K562 (cell line): ENCODE measurements around the gene MTARC2. TPM values are rescaled to one million over a fixed set of nuclear protein-coding genes. Genes with fewer than 3 reads are reported as not detected.

Source experiments
- ATAC-seq: fragments of 200-7000 bp; cut with Tn5 transposase; 3 replicates; pipeline ENCODE4 v1.9.1; 2020; ENCODE audit warnings: moderate library complexity
- BruUV-seq: library from RNA; stranded (reverse); fragments of 400-500 nt; replicated peaks from 2 replicates; lab custom pipeline; 2021; lab: Mats Ljungman, UMichigan
- CTCF ChIA-PET: fragments of 300-600 bp; formaldehyde crosslinking; extraction: SDS; loops from one replicate; lab custom pipeline; 2021; ENCODE audit warnings: low intra/inter-chr PET ratio; lab: Yijun Ruan, JAX
- POLR2A ChIA-PET: fragments of 300-600, 350-650 bp; sonication (Branson Sonifier 250); formaldehyde crosslinking; extraction: SDS; loops from one replicate; lab custom pipeline; 2021; ENCODE audit warnings: antibody characterized with exemption, inconsistent platforms; lab: Yijun Ruan, JAX
- DNase-seq, 4 experiments: peaks; one replicate each; pipeline versions ENCODE4 v3.0.0 to v3.0.0-alpha.2; 2011 to 2018; ENCODE audit warnings: low spot score in 3 of 4, mixed read lengths in 3 of 4; ENCODE audit errors: extremely low read depth in 1 of 4
- FAIRE-seq: peaks from 2 replicates; lab custom pipeline; 2011; peaks lifted over from hg19 to GRCh38; lab: Jason Lieb, UNC
- H2AFZ ChIP-seq: 2 replicates; pipeline ENCODE4 v1.6.0; 2011; ENCODE audit warnings: low read depth, low read length, control low read depth, inconsistent platforms
- H3K27ac ChIP-seq: fragments of 200-600 bp; 3 replicates; pipeline ENCODE4 v1.8.0; 2011; ENCODE audit warnings: low read depth, mild to moderate bottlenecking, control low read depth, inconsistent platforms, low read length, moderate library complexity, mixed read lengths; ENCODE audit errors: extremely low read depth
- H3K27me3 ChIP-seq, 2 experiments: fragments of 300-600 bp in 1 of 2; 2 replicates in 1 of 2; 3 replicates in 1 of 2; pipeline versions ENCODE4 v1.6.0 to v1.8.0; 2011; ENCODE audit warnings: inconsistent platforms in 2 of 2, low read length in 2 of 2, mild to moderate bottlenecking in 1 of 2, mixed read lengths in 1 of 2, moderate library complexity in 1 of 2; ENCODE audit not compliant: control insufficient read depth in 2 of 2, insufficient read depth in 2 of 2
- H3K36me3 ChIP-seq: fragments of 300-600 bp; 3 replicates; pipeline ENCODE4 v1.8.0; 2011; ENCODE audit warnings: mild to moderate bottlenecking, low read length, inconsistent platforms; ENCODE audit not compliant: control insufficient read depth, insufficient read depth
- H3K4me1 ChIP-seq, 2 experiments: fragments of 200-600 bp in 1 of 2; replicated peaks in 1 of 2; 2 replicates in 1 of 2; 3 replicates in 1 of 2; pipeline versions ENCODE4 v1.5.1 to v1.8.0; 2011; ENCODE audit warnings: inconsistent platforms in 2 of 2, low read length in 2 of 2, mild to moderate bottlenecking in 1 of 2, mixed read lengths in 1 of 2, moderate library complexity in 1 of 2; ENCODE audit not compliant: control insufficient read depth in 2 of 2, insufficient read depth in 2 of 2
- H3K4me2 ChIP-seq: 2 replicates; pipeline ENCODE4 v1.6.1; 2011; ENCODE audit warnings: low read length, control low read depth, inconsistent platforms, mixed read lengths; ENCODE audit not compliant: insufficient read depth
- H3K4me3 ChIP-seq: fragments of 200-600 bp; sonication (generic), shearing (Covaris generic); 2 replicates; pipeline ENCODE4 v1.5.1; 2016; ENCODE audit warnings: control low read depth, inconsistent platforms
- H3K79me2 ChIP-seq: fragments of 200-600 bp; 3 replicates; pipeline ENCODE4 v1.8.0; 2011; ENCODE audit warnings: low read length, inconsistent platforms; ENCODE audit not compliant: control insufficient read depth, insufficient read depth
- H3K9ac ChIP-seq, 2 experiments: 2 replicates each; pipeline versions ENCODE4 v1.6.0 to v1.6.1; 2011; ENCODE audit warnings: low read depth in 2 of 2, low read length in 2 of 2, control low read depth in 1 of 2, inconsistent platforms in 1 of 2, mild to moderate bottlenecking in 1 of 2, mixed read lengths in 1 of 2; ENCODE audit not compliant: insufficient read depth in 1 of 2
- H3K9me1 ChIP-seq: one replicate; pipeline ENCODE4 v1.6.0; 2011; ENCODE audit warnings: inconsistent platforms, mild to moderate bottlenecking, low read length, moderate library complexity; ENCODE audit not compliant: control insufficient read depth, insufficient read depth
- H3K9me3 ChIP-seq: replicated peaks from 2 replicates; pipeline ENCODE4 v1.5.1; 2011; ENCODE audit warnings: low read depth, low read length, inconsistent platforms; ENCODE audit not compliant: control insufficient read depth, insufficient read depth
- H4K20me1 ChIP-seq: replicated peaks from 2 replicates; pipeline ENCODE4 v1.6.1; 2011; ENCODE audit warnings: low read length, inconsistent platforms, mixed read lengths; ENCODE audit not compliant: control insufficient read depth, insufficient read depth
- CBX5 ChIP-seq: IDR thresholded peaks from 2 replicates; pipeline ENCODE4 v1.6.1; 2014; ENCODE audit warnings: low read depth, borderline replicate concordance
- CCNT2 ChIP-seq: IDR thresholded peaks from 2 replicates; pipeline ENCODE4 v1.6.1; 2011; ENCODE audit warnings: borderline replicate concordance, low read depth, mild to moderate bottlenecking, moderate library complexity, mixed read lengths, low read length; ENCODE audit not compliant: insufficient read length; ENCODE audit errors: extremely low read depth
- EP400 ChIP-seq: fragments of 450-650 bp; IDR thresholded peaks from 2 replicates; pipeline ENCODE4 v1.6.1; 2017; ENCODE audit warnings: antibody characterized with exemption, mild to moderate bottlenecking, moderate library complexity
- EWSR1 ChIP-seq: fragments of 450-650 bp; IDR thresholded peaks from 2 replicates; pipeline ENCODE4 v1.6.1; 2018; ENCODE audit warnings: borderline replicate concordance, mild to moderate bottlenecking, low read depth, moderate library complexity; ENCODE audit not compliant: partially characterized antibody
- POLR3G ChIP-seq: IDR thresholded peaks from 2 replicates; pipeline ENCODE4 v1.6.1; 2011; ENCODE audit not compliant: insufficient read length, insufficient replicate concordance; ENCODE audit errors: extremely low read depth
- RAD51 ChIP-seq: fragments of 450-650 bp; IDR thresholded peaks from 2 replicates; pipeline ENCODE4 v1.7.1; 2016; ENCODE audit warnings: low read depth, mild to moderate bottlenecking, borderline replicate concordance
- SMARCC2 ChIP-seq: fragments of 450-650 bp; IDR thresholded peaks from 2 replicates; pipeline ENCODE4 v1.6.1; 2017; ENCODE audit warnings: antibody characterized with exemption, moderate library complexity, mild to moderate bottlenecking, low read depth
- SREBF2 ChIP-seq: sonication (generic); formaldehyde crosslinking; IDR thresholded peaks from 2 replicates; pipeline ENCODE4 v1.4.0; 2020; ENCODE audit warnings: mild to moderate bottlenecking, missing genetic modification reagents
- TSHZ1 ChIP-seq: fragments of 250-450 bp; sonication (Bioruptor Pico); IDR thresholded peaks from 2 replicates; pipeline ENCODE4 v1.4.0; 2020; ENCODE audit warnings: mild to moderate bottlenecking, moderate library complexity
- U2AF1 ChIP-seq: fragments of 200-400 bp; formaldehyde crosslinking; optimal IDR thresholded peaks from 2 replicates; pipeline ENCODE3; 2017; ENCODE audit warnings: mild to moderate bottlenecking, low read depth, low read length, moderate library complexity
- ZNF143 ChIP-seq: sonication (generic); formaldehyde crosslinking; IDR thresholded peaks from 2 replicates; pipeline ENCODE4 v1.9.0; 2022; ENCODE audit warnings: mild to moderate bottlenecking, missing genetic modification reagents
- WGBS: fragments of 100-300 bp; shearing (Covaris generic); methylation state at CpG from one replicate; pipeline ENCODE4 v1.1.6; 2016; ENCODE audit warnings: low coverage, mixed read lengths; ENCODE audit not compliant: insufficient coverage; ENCODE audit errors: missing lambda C conversion rate; 5-methylcytosine and 5-hydroxymethylcytosine counted together
- in situ Hi-C: fragments of 300-500 bp; cut with MboI; formaldehyde crosslinking; loops from 4 replicates; pipeline ENCODE4 v1.15.0; 2018; ENCODE audit warnings: inconsistent platforms, mixed read lengths
- intact Hi-C: fragments of 100-400 bp; cut with micrococcal nuclease; formaldehyde crosslinking; loops from 2 replicates; pipeline ENCODE4 v1.14.2; 2022
- polyA plus RNA-seq, 8 experiments: library from polyadenylated mRNA; depleted of rRNA in 4 of 8; stranded (reverse) in 5 of 8; unstranded in 3 of 8; fragments of >200 nt; fragmentation: Nextera tagmentation in 2 of 8; fragmentation: Illumina TruSeq in 1 of 8; extraction: Ambion mirVana in 2 of 8; extraction: Trizol in 1 of 8; gene quantifications; 2 replicates each; pipeline versions ENCODE4 v1.2.1 to v1.2.3, GENCODE V29; 2011 to 2014; ENCODE audit warnings: inconsistent platforms in 1 of 8, missing spikeins in 1 of 8
- total RNA-seq, 7 experiments: library from RNA; depleted of rRNA in 6 of 7; stranded (reverse); fragments of >200 nt in 6 of 7; fragmentation: Illumina TruSeq in 2 of 7; extraction: Trizol in 2 of 7; gene quantifications; 2 replicates each; pipeline versions ENCODE4 v1.2.1 to v1.2.3, GENCODE V29; 2011 to 2021; ENCODE audit warnings: low replicate concordance in 1 of 7

MTARC2 gene
- total and polyA plus RNA-seq, 9 of the 15 experiments (the other 6 are each of a cell fraction or from before 2014, with no cell fraction given) = 0.03 to 0.35 TPM; not detected in 7

DNA sequence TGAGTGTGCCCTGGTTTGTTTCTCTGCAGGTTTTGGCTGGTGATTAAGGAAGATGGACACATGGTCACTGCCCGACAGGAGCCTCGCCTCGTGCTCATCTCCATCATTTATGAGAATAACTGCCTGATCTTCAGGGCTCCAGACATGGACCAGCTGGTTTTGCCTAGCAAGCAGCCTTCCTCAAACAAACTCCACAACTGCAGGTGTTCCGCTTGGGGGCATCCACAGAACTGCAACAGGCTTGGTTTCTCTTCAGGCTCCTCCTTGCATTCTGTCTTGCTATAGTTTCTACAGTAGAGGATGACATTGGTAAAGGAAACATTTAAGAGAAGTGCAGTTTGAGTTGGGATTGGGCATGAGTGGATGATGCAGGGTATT is 6.8 kb downstream of the MTARC2 start (continued):
- no peak for TF ChIP-seq TSHZ1 (CRISPR knock-in tag)
- TF ChIP-seq SREBF2 (CRISPR knock-in tag) = no peak
- TF ChIP-seq, all 486 proteins: peak for 0

DNA sequence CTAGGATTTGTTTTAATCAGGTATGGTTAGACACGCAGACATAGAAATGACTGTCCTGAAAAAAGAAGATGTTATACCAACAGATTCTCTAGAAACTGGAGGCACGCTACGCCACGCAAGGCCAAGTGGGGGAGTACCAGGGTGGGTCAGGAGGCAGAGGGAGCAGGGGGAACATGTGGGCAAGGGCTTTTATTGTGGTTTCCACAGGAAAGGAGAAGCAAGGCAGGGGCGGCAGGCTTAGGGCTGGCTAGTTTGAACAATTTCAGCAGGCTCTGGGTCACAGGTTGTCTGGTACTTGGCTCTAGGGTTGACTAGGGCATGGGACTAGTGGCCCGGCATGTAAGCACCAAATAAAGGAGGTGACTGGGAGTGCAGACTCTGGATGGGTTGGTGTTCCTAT is 7.2 kb downstream of the MTARC2 start:
- Histone ChIP-seq H3K9ac (no peak overlapping the region), H3K27ac (no peak overlapping the region), H3K9me3 (no peaks in the 10 kb centered on the region), H2AFZ (no peak overlapping the region), H4K20me1 (no peaks in the 10 kb centered on the region), H3K36me3 (no peaks in the 10 kb centered on the region), H3K27me3 (peaks cover 5 to 30% of the 10 kb centered on the region in 2 experiments; a peak in 2 of 5 replicates), H3K4me1 (no peaks in the 10 kb centered on the region), H3K4me3 (no peak overlapping the region), H3K4me2 (no peak overlapping the region), H3K79me2 (no peaks in the 10 kb centered on the region), H3K9me1 (no peaks in the 10 kb centered on the region)
- no peak for DNase-seq
- under 1% methylated on average over 6 of the region's 6 CpGs for WGBS
- ChIA-PET CTCF (no interaction called here), POLR2A (no interaction called here)
- TF ChIP-seq U2AF1 = no peak
- no peak for TF ChIP-seq CCNT2
- no peak for TF ChIP-seq ZNF143
- TF ChIP-seq EWSR1 = no peak
- TF ChIP-seq RAD51 = no peak
- no peak for TF ChIP-seq CBX5
- TF ChIP-seq SMARCC2 = no peak
- TF ChIP-seq EP400 = no peak
- TF ChIP-seq POLR3G = no peak
- in situ Hi-C loops = no loop called here
- intact Hi-C loops = no loop called here
- no TSS peak for BruUV-seq
- no peak for FAIRE-seq
- no peak for ATAC-seq
